ENCODE measurements around the gene CFL2.

The CFL2 gene

GRCh38 chr14:34668111-34668510 is 46.3 kb downstream of the CFL2 start:
- no peak for DNase-seq

GRCh38 chr14:34667007-34667406 is 47.4 kb downstream of the CFL2 start:
- no peak for DNase-seq

- DNase-seq, result no peak
These were observed 48.5 kb downstream of the CFL2 start for GRCh38 chr14:34665785-34666435.

GRCh38 chr14:34662561-34663088 is 51.8 kb downstream of the CFL2 start:
- no peak for DNase-seq

- DNase-seq, result no peak
These were observed 53.6 kb downstream of the CFL2 start for GRCh38 chr14:34660796-34661195.

Measured in NCI-H2081 (cell line).